WTC11 (cell line): ENCODE measurements around the gene FGF14. TPM values are rescaled to one million over a fixed set of nuclear protein-coding genes. Genes with fewer than 3 reads are reported as not detected.

ENCODE experiments used
- ATAC-seq: fragments of 200-7000 bp; cut with Tn5 transposase; 2 replicates; pipeline ENCODE4 v1.10.0; 2021; ENCODE audit warnings: mild to moderate bottlenecking, moderate library complexity
- CTCF ChIA-PET: fragments of 300-600 bp; sonication (Branson Sonifier 250); formaldehyde crosslinking; loops from one replicate; lab custom pipeline; 2021; ENCODE audit warnings: antibody characterized with exemption; lab: Charles Lee
- POLR2A ChIA-PET: fragments of 350-600 bp; sonication (Branson Sonifier 250); formaldehyde crosslinking; loops from one replicate; lab custom pipeline; 2021; ENCODE audit warnings: antibody characterized with exemption; lab: Charles Lee
- DNase-seq: peaks from one replicate; pipeline ENCODE4 v3.0.0; 2021; ENCODE audit warnings: low spot score
- H3K27ac Mint-ChIP-seq: 2 replicates; pipeline ENCODE4 v1.8.0; 2021; ENCODE audit warnings: mixed read lengths
- H3K27me3 Mint-ChIP-seq: 2 replicates; pipeline ENCODE4 v1.8.0; 2021; ENCODE audit warnings: low read depth, mild to moderate bottlenecking, moderate library complexity, mixed read lengths
- H3K36me3 Mint-ChIP-seq: 2 replicates; pipeline ENCODE4 v1.8.0; 2021; ENCODE audit warnings: mixed read lengths
- H3K4me1 Mint-ChIP-seq: 2 replicates; pipeline ENCODE4 v1.8.0; 2022; ENCODE audit warnings: mixed read lengths
- H3K4me3 Mint-ChIP-seq: 2 replicates; pipeline ENCODE4 v1.8.0; 2021; ENCODE audit warnings: mild to moderate bottlenecking, moderate library complexity, mixed read lengths
- H3K9me3 Mint-ChIP-seq: 2 replicates; pipeline ENCODE4 v1.8.0; 2021; ENCODE audit warnings: mixed read lengths
- CREB1 ChIP-seq: sonication (generic); formaldehyde crosslinking; IDR thresholded peaks from 2 replicates; pipeline ENCODE4 v1.8.0; 2023; ENCODE audit warnings: mild to moderate bottlenecking, missing genetic modification reagents
- CREM ChIP-seq: sonication (generic); formaldehyde crosslinking; IDR thresholded peaks from 2 replicates; pipeline ENCODE4 v1.8.1; 2022; ENCODE audit warnings: mild to moderate bottlenecking, missing genetic modification reagents, moderate library complexity
- EMX1 ChIP-seq: fragments of 250-450 bp; sonication (Bioruptor Pico); IDR thresholded peaks from 2 replicates; pipeline ENCODE4 v1.8.0; 2021; ENCODE audit warnings: mild to moderate bottlenecking
- FOXK1 ChIP-seq: sonication (generic); formaldehyde crosslinking; IDR thresholded peaks from 2 replicates; pipeline ENCODE4 v1.8.0; 2022; ENCODE audit warnings: mild to moderate bottlenecking, moderate library complexity, missing genetic modification reagents
- JUN ChIP-seq: sonication (generic); formaldehyde crosslinking; IDR thresholded peaks from 2 replicates; pipeline ENCODE4 v1.8.0; 2023; ENCODE audit warnings: mild to moderate bottlenecking, missing genetic modification reagents
- NFE2L1 ChIP-seq: sonication (generic); formaldehyde crosslinking; IDR thresholded peaks from 2 replicates; pipeline ENCODE4 v1.8.1; 2023; ENCODE audit warnings: missing genetic modification reagents
- RELA ChIP-seq: sonication (generic); formaldehyde crosslinking; IDR thresholded peaks from 2 replicates; pipeline ENCODE4 v1.8.1; 2022; ENCODE audit warnings: missing genetic modification reagents, mild to moderate bottlenecking, borderline replicate concordance
- TEAD1 ChIP-seq: sonication (generic); formaldehyde crosslinking; IDR thresholded peaks from 2 replicates; pipeline ENCODE4 v1.8.0; 2022; ENCODE audit warnings: mild to moderate bottlenecking, missing genetic modification reagents
- ZBTB21 ChIP-seq: sonication (generic); formaldehyde crosslinking; IDR thresholded peaks from 2 replicates; pipeline ENCODE4 v1.8.1; 2023; ENCODE audit warnings: mild to moderate bottlenecking, missing genetic modification reagents, borderline replicate concordance
- total RNA-seq: library from RNA; stranded (reverse); gene quantifications from 3 replicates; pipeline ENCODE4 v1.2.3, GENCODE V29; 2021
- TF ChIP-seq, protein P1 (sequence below): sonication (generic); formaldehyde crosslinking; IDR thresholded peaks from 2 replicates; pipeline ENCODE4 v1.8.1; 2023; ENCODE audit warnings: mild to moderate bottlenecking, missing genetic modification reagents, moderate library complexity
- TF ChIP-seq, protein P2 (sequence below): sonication (generic); formaldehyde crosslinking; IDR thresholded peaks from 2 replicates; pipeline ENCODE4 v1.8.0; 2022; ENCODE audit warnings: mild to moderate bottlenecking, missing genetic modification reagents
- TF ChIP-seq, protein P3 (sequence below): sonication (generic); formaldehyde crosslinking; IDR thresholded peaks from 2 replicates; pipeline ENCODE4 v1.8.1; 2022; ENCODE audit warnings: mild to moderate bottlenecking, missing genetic modification reagents, moderate library complexity, borderline replicate concordance
- TF ChIP-seq, protein P4 (sequence below): fragments of 250-450 bp; sonication (Bioruptor Pico); IDR thresholded peaks from 2 replicates; pipeline ENCODE4 v2.1.2; 2022; ENCODE audit warnings: mild to moderate bottlenecking, moderate library complexity
- TF ChIP-seq, protein P5 (sequence below): sonication (generic); formaldehyde crosslinking; IDR thresholded peaks from 2 replicates; pipeline ENCODE4 v1.8.0; 2022; ENCODE audit warnings: mild to moderate bottlenecking, missing genetic modification reagents
- TF ChIP-seq, protein P6 (sequence below): sonication (generic); formaldehyde crosslinking; IDR thresholded peaks from 2 replicates; pipeline ENCODE4 v1.8.0; 2022; ENCODE audit warnings: mild to moderate bottlenecking, missing genetic modification reagents
- TF ChIP-seq, protein P7 (sequence below): sonication (generic); formaldehyde crosslinking; IDR thresholded peaks from 2 replicates; pipeline ENCODE4 v1.8.0; 2023; ENCODE audit warnings: missing genetic modification reagents, mild to moderate bottlenecking, borderline replicate concordance
- TF ChIP-seq, protein P8 (sequence below): sonication (generic); formaldehyde crosslinking; IDR thresholded peaks from 2 replicates; pipeline ENCODE4 v1.8.1; 2022; ENCODE audit warnings: low read depth, missing genetic modification reagents, borderline replicate concordance
- TF ChIP-seq, protein P9 (sequence below): sonication (generic); formaldehyde crosslinking; IDR thresholded peaks from 2 replicates; pipeline ENCODE4 v1.8.0; 2022; ENCODE audit warnings: mild to moderate bottlenecking, missing genetic modification reagents
- TF ChIP-seq, protein P10 (sequence below): sonication (generic); formaldehyde crosslinking; IDR thresholded peaks from 2 replicates; pipeline ENCODE4 v1.8.1; 2023; ENCODE audit warnings: mild to moderate bottlenecking, moderate library complexity, missing genetic modification reagents

Gene FGF14
- total RNA-seq, 1 experiment from 2014 or later = 0.28 TPM

DNA sequence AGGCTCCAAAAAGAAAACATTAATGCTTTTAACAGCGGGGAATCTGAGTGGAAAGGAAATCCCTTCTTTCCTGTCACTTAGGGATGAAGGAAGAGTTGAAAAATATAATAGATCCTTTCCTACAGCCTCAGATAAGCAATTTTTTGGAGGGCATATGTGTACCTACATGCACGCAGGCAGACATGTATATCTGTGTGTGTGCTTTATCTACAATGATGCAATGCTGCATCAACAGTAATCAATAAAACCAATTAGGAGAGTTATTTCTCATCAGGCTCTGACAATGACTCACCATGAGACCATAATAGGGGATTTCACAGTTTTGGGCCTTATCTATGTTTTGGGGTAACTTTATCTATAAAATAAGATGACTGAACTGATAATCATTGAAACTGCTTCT lies 505.3 kb downstream of the FGF14 start:
- ATAC-seq (no peak), DNase-seq (no peak)
- no peaks in the 10 kb centered on the region for H3K36me3 Mint-ChIP-seq
- CTCF ChIA-PET = interaction anchor here (1.0 kb wide), 1 partner anchor 22 kb away, joined by 3 read pairs; no protein-coding TSS in a partner anchor
- no peak overlapping the region for H3K27ac Mint-ChIP-seq
- peaks cover 4% of the 10 kb centered on the region for H3K4me1 Mint-ChIP-seq
- TF ChIP-seq, protein P1, sequence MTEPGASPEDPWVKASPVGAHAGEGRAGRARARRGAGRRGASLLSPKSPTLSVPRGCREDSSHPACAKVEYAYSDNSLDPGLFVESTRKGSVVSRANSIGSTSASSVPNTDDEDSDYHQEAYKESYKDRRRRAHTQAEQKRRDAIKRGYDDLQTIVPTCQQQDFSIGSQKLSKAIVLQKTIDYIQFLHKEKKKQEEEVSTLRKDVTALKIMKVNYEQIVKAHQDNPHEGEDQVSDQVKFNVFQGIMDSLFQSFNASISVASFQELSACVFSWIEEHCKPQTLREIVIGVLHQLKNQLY = no peak
- TF ChIP-seq, protein P2, sequence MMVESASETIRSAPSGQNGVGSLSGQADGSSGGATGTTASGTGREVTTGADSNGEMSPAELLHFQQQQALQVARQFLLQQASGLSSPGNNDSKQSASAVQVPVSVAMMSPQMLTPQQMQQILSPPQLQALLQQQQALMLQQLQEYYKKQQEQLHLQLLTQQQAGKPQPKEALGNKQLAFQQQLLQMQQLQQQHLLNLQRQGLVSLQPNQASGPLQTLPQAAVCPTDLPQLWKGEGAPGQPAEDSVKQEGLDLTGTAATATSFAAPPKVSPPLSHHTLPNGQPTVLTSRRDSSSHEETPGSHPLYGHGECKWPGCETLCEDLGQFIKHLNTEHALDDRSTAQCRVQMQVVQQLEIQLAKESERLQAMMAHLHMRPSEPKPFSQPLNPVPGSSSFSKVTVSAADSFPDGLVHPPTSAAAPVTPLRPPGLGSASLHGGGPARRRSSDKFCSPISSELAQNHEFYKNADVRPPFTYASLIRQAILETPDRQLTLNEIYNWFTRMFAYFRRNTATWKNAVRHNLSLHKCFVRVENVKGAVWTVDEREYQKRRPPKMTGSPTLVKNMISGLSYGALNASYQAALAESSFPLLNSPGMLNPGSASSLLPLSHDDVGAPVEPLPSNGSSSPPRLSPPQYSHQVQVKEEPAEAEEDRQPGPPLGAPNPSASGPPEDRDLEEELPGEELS (CRISPR knock-in tag) = no peak
- TF ChIP-seq NFE2L1 (CRISPR knock-in tag) (no peak), TEAD1 (no peak), CREB1 (CRISPR knock-in tag) (no peak), FOXK1 (no peak), CREM (no peak), EMX1 (no peak), JUN (CRISPR knock-in tag) (no peak), RELA (no peak), ZBTB21 (CRISPR knock-in tag) (no peak)
- TF ChIP-seq, protein P3, sequence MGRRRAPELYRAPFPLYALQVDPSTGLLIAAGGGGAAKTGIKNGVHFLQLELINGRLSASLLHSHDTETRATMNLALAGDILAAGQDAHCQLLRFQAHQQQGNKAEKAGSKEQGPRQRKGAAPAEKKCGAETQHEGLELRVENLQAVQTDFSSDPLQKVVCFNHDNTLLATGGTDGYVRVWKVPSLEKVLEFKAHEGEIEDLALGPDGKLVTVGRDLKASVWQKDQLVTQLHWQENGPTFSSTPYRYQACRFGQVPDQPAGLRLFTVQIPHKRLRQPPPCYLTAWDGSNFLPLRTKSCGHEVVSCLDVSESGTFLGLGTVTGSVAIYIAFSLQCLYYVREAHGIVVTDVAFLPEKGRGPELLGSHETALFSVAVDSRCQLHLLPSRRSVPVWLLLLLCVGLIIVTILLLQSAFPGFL (CRISPR knock-in tag) = no peak
- TF ChIP-seq, protein P4, sequence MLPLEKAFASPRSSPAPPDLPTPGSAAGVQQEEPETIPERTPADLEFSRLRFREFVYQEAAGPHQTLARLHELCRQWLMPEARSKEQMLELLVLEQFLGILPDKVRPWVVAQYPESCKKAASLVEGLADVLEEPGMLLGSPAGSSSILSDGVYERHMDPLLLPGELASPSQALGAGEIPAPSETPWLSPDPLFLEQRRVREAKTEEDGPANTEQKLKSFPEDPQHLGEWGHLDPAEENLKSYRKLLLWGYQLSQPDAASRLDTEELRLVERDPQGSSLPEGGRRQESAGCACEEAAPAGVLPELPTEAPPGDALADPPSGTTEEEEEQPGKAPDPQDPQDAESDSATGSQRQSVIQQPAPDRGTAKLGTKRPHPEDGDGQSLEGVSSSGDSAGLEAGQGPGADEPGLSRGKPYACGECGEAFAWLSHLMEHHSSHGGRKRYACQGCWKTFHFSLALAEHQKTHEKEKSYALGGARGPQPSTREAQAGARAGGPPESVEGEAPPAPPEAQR (CRISPR knock-in tag) = no peak
- TF ChIP-seq, protein P5, sequence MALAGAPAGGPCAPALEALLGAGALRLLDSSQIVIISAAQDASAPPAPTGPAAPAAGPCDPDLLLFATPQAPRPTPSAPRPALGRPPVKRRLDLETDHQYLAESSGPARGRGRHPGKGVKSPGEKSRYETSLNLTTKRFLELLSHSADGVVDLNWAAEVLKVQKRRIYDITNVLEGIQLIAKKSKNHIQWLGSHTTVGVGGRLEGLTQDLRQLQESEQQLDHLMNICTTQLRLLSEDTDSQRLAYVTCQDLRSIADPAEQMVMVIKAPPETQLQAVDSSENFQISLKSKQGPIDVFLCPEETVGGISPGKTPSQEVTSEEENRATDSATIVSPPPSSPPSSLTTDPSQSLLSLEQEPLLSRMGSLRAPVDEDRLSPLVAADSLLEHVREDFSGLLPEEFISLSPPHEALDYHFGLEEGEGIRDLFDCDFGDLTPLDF = no peak
- TF ChIP-seq, protein P6, sequence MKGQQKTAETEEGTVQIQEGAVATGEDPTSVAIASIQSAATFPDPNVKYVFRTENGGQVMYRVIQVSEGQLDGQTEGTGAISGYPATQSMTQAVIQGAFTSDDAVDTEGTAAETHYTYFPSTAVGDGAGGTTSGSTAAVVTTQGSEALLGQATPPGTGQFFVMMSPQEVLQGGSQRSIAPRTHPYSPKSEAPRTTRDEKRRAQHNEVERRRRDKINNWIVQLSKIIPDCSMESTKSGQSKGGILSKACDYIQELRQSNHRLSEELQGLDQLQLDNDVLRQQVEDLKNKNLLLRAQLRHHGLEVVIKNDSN = no peak
- TF ChIP-seq, protein P7, sequence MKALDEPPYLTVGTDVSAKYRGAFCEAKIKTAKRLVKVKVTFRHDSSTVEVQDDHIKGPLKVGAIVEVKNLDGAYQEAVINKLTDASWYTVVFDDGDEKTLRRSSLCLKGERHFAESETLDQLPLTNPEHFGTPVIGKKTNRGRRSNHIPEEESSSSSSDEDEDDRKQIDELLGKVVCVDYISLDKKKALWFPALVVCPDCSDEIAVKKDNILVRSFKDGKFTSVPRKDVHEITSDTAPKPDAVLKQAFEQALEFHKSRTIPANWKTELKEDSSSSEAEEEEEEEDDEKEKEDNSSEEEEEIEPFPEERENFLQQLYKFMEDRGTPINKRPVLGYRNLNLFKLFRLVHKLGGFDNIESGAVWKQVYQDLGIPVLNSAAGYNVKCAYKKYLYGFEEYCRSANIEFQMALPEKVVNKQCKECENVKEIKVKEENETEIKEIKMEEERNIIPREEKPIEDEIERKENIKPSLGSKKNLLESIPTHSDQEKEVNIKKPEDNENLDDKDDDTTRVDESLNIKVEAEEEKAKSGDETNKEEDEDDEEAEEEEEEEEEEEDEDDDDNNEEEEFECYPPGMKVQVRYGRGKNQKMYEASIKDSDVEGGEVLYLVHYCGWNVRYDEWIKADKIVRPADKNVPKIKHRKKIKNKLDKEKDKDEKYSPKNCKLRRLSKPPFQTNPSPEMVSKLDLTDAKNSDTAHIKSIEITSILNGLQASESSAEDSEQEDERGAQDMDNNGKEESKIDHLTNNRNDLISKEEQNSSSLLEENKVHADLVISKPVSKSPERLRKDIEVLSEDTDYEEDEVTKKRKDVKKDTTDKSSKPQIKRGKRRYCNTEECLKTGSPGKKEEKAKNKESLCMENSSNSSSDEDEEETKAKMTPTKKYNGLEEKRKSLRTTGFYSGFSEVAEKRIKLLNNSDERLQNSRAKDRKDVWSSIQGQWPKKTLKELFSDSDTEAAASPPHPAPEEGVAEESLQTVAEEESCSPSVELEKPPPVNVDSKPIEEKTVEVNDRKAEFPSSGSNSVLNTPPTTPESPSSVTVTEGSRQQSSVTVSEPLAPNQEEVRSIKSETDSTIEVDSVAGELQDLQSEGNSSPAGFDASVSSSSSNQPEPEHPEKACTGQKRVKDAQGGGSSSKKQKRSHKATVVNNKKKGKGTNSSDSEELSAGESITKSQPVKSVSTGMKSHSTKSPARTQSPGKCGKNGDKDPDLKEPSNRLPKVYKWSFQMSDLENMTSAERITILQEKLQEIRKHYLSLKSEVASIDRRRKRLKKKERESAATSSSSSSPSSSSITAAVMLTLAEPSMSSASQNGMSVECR (CRISPR knock-in tag) = no peak
- TF ChIP-seq, protein P8, sequence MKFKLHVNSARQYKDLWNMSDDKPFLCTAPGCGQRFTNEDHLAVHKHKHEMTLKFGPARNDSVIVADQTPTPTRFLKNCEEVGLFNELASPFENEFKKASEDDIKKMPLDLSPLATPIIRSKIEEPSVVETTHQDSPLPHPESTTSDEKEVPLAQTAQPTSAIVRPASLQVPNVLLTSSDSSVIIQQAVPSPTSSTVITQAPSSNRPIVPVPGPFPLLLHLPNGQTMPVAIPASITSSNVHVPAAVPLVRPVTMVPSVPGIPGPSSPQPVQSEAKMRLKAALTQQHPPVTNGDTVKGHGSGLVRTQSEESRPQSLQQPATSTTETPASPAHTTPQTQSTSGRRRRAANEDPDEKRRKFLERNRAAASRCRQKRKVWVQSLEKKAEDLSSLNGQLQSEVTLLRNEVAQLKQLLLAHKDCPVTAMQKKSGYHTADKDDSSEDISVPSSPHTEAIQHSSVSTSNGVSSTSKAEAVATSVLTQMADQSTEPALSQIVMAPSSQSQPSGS (CRISPR knock-in tag) = no peak
- TF ChIP-seq, protein P9, sequence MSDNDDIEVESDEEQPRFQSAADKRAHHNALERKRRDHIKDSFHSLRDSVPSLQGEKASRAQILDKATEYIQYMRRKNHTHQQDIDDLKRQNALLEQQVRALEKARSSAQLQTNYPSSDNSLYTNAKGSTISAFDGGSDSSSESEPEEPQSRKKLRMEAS (CRISPR knock-in tag) = no peak
- TF ChIP-seq, protein P10, sequence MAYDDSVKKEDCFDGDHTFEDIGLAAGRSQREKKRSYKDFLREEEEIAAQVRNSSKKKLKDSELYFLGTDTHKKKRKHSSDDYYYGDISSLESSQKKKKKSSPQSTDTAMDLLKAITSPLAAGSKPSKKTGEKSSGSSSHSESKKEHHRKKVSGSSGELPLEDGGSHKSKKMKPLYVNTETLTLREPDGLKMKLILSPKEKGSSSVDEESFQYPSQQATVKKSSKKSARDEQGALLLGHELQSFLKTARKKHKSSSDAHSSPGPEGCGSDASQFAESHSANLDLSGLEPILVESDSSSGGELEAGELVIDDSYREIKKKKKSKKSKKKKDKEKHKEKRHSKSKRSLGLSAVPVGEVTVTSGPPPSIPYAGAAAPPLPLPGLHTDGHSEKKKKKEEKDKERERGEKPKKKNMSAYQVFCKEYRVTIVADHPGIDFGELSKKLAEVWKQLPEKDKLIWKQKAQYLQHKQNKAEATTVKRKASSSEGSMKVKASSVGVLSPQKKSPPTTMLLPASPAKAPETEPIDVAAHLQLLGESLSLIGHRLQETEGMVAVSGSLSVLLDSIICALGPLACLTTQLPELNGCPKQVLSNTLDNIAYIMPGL = no peak
- no peak overlapping the region for H3K4me3 Mint-ChIP-seq
- POLR2A ChIA-PET = no interaction called here
- no peaks in the 10 kb centered on the region for H3K9me3 Mint-ChIP-seq
- no peaks in the 10 kb centered on the region for H3K27me3 Mint-ChIP-seq
